Activated CD4-positive, alpha-beta memory T cell treated with anti-CD3 and anti-CD28 coated beads, Interleukin-2, amount 10 ng/mL, durations not matched to agents 7 days and 5 days (primary cell): ENCODE results near the gene NADK. TPM values are rescaled to one million over a fixed set of nuclear protein-coding genes. Genes with fewer than 3 reads are reported as not detected.

Source experiments
- CTCF ChIA-PET: fragments of 350-600 bp; sonication (Branson Sonifier 250); formaldehyde crosslinking; loops from one replicate; lab custom pipeline; 2021; ENCODE audit warnings: antibody characterized with exemption, inconsistent platforms; lab: Charles Lee
- POLR2A ChIA-PET: fragments of 350-600 bp; sonication (Branson Sonifier 250); formaldehyde crosslinking; loops from one replicate; lab custom pipeline; 2021; ENCODE audit warnings: antibody characterized with exemption; lab: Charles Lee
- DNase-seq: peaks from one replicate; pipeline ENCODE4 v3.0.0-alpha.2; 2020
- H3K27ac Mint-ChIP-seq: one replicate; pipeline ENCODE4 v1.8.0; 2021; ENCODE audit warnings: mild to moderate bottlenecking, mixed read lengths
- H3K27me3 Mint-ChIP-seq: one replicate; pipeline ENCODE4 v1.8.0; 2021; ENCODE audit warnings: mixed read lengths
- H3K36me3 Mint-ChIP-seq: one replicate; pipeline ENCODE4 v1.8.0; 2021; ENCODE audit warnings: low read depth, mixed read lengths
- H3K4me1 Mint-ChIP-seq: one replicate; pipeline ENCODE4 v1.8.0; 2021; ENCODE audit warnings: mixed read lengths
- H3K4me3 Mint-ChIP-seq: one replicate; pipeline ENCODE4 v1.8.0; 2021; ENCODE audit warnings: mild to moderate bottlenecking, mixed read lengths
- H3K9me3 Mint-ChIP-seq: one replicate; pipeline ENCODE4 v1.8.0; 2021; ENCODE audit warnings: mixed read lengths
- total RNA-seq, 2 experiments: library from RNA; stranded (reverse); gene quantifications; one replicate each; pipeline ENCODE4 v1.2.3, GENCODE V29; 2021

The NADK gene
- total RNA-seq, 2 experiments from 2014 or later, result 78.0 to 81.5 TPM

DNA sequence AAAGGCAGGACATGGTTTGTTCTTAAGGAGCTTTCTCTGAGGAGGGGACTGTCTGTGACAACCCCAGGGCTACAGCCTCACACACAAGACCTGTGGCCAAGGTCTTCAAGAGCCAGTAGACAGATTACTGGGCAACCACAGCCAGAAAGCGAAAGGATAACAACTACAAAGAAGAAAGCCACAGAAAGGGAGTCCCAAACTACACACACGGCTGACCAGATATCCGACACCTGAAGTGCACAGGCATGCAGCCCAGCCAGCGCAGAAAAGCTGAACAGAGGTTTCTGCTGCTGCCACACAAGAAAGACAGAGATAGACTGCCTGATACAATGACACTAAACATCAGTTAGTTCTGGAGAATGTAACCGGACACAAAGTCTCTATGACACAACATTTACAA lies 21.4 kb upstream of the NADK start:
- POLR2A ChIA-PET, result interaction anchor here (1.2 kb wide), 1 partner anchor 10 kb away, joined by 3 read pairs; no protein-coding TSS in a partner anchor
- Mint-ChIP-seq H3K4me3 (no peak overlapping the region), H3K27ac (peak overlapping the region; percentile 38), H3K36me3 (peaks cover 65% of the 10 kb centered on the region), H3K4me1 (peaks cover 14% of the 10 kb centered on the region), H3K27me3 (no peaks in the 10 kb centered on the region), H3K9me3 (no peaks in the 10 kb centered on the region)
- CTCF ChIA-PET, result interaction anchor here (1.2 kb wide), 1 partner anchor 106 kb away, joined by 3 read pairs; no protein-coding TSS in a partner anchor
- no peak for DNase-seq

DNA sequence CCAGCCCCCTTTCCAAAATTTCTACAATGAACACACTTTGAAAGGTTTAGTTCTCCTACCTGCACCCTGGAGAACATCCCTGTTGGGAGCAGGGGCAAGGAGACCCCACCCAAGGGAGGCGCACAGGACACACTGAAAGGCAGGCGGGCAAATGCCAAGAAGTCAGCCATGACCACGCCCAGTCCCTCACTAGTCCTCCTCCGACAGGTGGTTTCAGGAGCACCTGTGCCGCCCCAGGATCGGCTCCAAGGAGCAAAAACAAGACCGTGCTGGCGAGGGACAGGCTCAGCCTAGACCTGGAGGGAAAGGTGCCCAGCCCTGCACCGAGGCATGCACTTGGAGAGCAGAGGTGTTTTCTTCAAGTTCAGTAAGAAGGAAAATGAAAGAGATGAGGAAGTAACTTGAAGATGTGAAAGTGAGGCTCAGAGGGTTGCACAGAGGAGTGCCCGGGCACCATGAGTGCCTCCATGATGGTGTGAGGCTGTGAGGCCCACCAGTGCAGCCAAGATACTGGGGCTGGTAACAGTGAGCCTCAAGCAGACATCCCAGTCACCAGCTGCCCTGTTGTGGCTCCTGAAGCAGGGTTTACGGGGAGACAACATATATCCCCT lies 19.6 kb upstream of the NADK start:
- DNase-seq, result no peak
- Mint-ChIP-seq H3K9me3 (no peaks in the 10 kb centered on the region), H3K27me3 (no peaks in the 10 kb centered on the region), H3K27ac (peak overlapping the region; percentile 48), H3K36me3 (peaks cover 69% of the 10 kb centered on the region), H3K4me3 (no peak overlapping the region), H3K4me1 (peaks cover 14% of the 10 kb centered on the region)
- CTCF ChIA-PET, result no interaction called here
- POLR2A ChIA-PET, result interaction anchor here (0.7 kb wide), 1 partner anchor 11 kb away, joined by 3 read pairs; no protein-coding TSS in a partner anchor

- POLR2A ChIA-PET, result no interaction called here
- H3K27me3 Mint-ChIP-seq, result no peaks in the 10 kb centered on the region
- CTCF ChIA-PET, result interaction anchor here (0.6 to 0.9 kb wide), 2 partner anchors 51 to 112 kb away, joined by 3 read pairs; no protein-coding TSS in a partner anchor
- peak overlapping the region; percentile 10 for H3K27ac Mint-ChIP-seq
- H3K9me3 Mint-ChIP-seq, result no peaks in the 10 kb centered on the region
- no peak for DNase-seq
- peaks cover 11% of the 10 kb centered on the region for H3K4me1 Mint-ChIP-seq
- no peak overlapping the region for H3K4me3 Mint-ChIP-seq
- H3K36me3 Mint-ChIP-seq, result peaks cover 69% of the 10 kb centered on the region
Measured at GRCh38 chr1:1796466-1796865, 18.2 kb upstream of the NADK start.

GRCh38 chr1:1794999-1795398 lies 16.7 kb upstream of the NADK start:
- CTCF ChIA-PET, result no interaction called here
- POLR2A ChIA-PET, result interaction anchor here (1.0 kb wide), 1 partner anchor 12 kb away, joined by 3 read pairs; no protein-coding TSS in a partner anchor
- H3K27me3 Mint-ChIP-seq, result no peaks in the 10 kb centered on the region
- H3K27ac Mint-ChIP-seq, result no peak overlapping the region
- no peak for DNase-seq
- H3K36me3 Mint-ChIP-seq, result peaks cover 70% of the 10 kb centered on the region
- no peak overlapping the region for H3K4me3 Mint-ChIP-seq
- no peaks in the 10 kb centered on the region for H3K9me3 Mint-ChIP-seq
- peaks cover 9% of the 10 kb centered on the region for H3K4me1 Mint-ChIP-seq

- peak overlapping the region; percentile 38 for H3K27ac Mint-ChIP-seq
- POLR2A ChIA-PET, result no interaction called here
- H3K36me3 Mint-ChIP-seq, result peaks cover 73% of the 10 kb centered on the region
Measured at GRCh38 chr1:1793481-1794244, 15.4 kb upstream of the NADK start.

GRCh38 chr1:1788646-1789431 lies 10.6 kb upstream of the NADK start:
- DNase-seq, result no peak
- Mint-ChIP-seq H3K36me3 (peaks cover 69% of the 10 kb centered on the region), H3K4me1 (peaks cover 5% of the 10 kb centered on the region), H3K9me3 (no peaks in the 10 kb centered on the region), H3K27me3 (no peaks in the 10 kb centered on the region), H3K27ac (no peak overlapping the region), H3K4me3 (no peak overlapping the region)
- CTCF ChIA-PET, result interaction anchor here (0.7 to 1.1 kb wide), 4 partner anchors 12 to 120 kb away, joined by 3 to 6 read pairs (median 4); no protein-coding TSS in a partner anchor
- POLR2A ChIA-PET, result interaction anchor here (0.6 kb wide), 1 partner anchor 9 kb away, joined by 3 read pairs; no protein-coding TSS in a partner anchor

More at GRCh38 chr1:1793481-1794244, 15.4 kb upstream of the NADK start:
- no peaks in the 10 kb centered on the region for H3K27me3 Mint-ChIP-seq
- DNase-seq, result no peak
- CTCF ChIA-PET, result no interaction called here
- H3K9me3 Mint-ChIP-seq, result no peaks in the 10 kb centered on the region
- H3K4me1 Mint-ChIP-seq, result peaks cover 4% of the 10 kb centered on the region
- H3K4me3 Mint-ChIP-seq, result no peak overlapping the region

DNA sequence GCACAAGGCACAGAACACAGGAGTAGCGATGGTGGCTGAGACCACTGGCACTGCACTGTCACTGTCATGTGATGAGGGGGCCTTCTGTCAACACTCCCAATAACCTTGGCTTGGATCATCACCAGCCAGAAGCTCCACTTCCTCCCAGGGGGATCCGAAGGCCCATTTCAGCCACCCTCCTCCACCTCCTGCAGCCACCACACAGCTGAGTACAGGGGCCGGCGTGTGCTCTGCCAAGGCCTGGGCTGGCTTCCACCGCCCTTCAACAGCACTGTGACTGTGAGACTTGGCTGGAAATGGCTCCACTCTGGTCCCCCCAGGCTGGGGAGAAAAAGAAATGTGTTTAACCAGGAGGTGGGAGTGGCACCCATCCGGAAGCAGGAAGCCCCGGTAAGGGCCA lies 9.9 kb upstream of the NADK start:
- DNase-seq, result no peak
- H3K4me1 Mint-ChIP-seq, result peaks cover 8% of the 10 kb centered on the region
- no peak overlapping the region for H3K4me3 Mint-ChIP-seq
- H3K9me3 Mint-ChIP-seq, result no peaks in the 10 kb centered on the region
- no peak overlapping the region for H3K27ac Mint-ChIP-seq
- CTCF ChIA-PET, result interaction anchor here (1.1 kb wide), 1 partner anchor 11 kb away, joined by 3 read pairs; no protein-coding TSS in a partner anchor
- H3K36me3 Mint-ChIP-seq, result peaks cover 64% of the 10 kb centered on the region
- no peaks in the 10 kb centered on the region for H3K27me3 Mint-ChIP-seq
- POLR2A ChIA-PET, result no interaction called here

DNA sequence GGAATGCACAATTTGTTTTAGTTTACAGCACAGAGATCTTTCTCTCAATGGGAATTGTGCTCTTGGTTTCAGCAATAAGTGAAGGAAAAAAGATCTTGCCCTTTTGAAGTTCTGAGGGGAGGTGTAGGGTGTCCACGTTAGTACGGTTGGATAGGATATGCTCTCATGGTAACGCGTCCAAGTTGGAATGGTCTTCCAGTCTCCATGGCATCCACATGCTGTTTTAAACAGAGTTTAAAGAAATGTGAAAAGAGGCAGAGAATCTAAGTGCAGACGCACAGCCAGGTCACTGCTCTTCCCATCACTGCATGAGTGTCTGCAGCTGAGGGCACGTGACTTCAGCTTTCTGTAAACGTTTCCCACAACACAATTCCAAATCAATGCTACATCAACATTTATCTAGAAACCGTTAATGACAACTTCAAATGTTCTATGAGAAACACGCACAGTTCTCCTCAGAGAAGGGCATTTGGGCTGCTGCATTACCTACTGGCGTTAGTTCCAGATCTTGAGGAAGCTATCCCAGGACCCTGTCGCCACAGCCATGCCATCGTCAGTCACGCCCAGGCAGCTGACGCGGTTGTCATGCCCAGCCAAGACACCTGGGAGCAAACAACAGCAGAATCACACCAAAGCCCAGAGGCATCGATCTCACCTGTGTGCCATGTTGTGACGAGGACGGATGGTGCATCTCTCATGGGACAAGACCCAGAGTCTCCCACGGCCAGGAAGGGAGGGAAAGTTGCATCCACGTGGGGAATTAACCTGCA lies 8.8 kb upstream of the NADK start:
- Mint-ChIP-seq H3K27ac (no peak overlapping the region), H3K4me3 (no peak overlapping the region), H3K4me1 (peaks cover 16% of the 10 kb centered on the region), H3K27me3 (no peaks in the 10 kb centered on the region), H3K36me3 (peaks cover 54% of the 10 kb centered on the region), H3K9me3 (no peaks in the 10 kb centered on the region)
- DNase-seq, result no peak
- CTCF ChIA-PET, result no interaction called here
- POLR2A ChIA-PET, result no interaction called here

DNA sequence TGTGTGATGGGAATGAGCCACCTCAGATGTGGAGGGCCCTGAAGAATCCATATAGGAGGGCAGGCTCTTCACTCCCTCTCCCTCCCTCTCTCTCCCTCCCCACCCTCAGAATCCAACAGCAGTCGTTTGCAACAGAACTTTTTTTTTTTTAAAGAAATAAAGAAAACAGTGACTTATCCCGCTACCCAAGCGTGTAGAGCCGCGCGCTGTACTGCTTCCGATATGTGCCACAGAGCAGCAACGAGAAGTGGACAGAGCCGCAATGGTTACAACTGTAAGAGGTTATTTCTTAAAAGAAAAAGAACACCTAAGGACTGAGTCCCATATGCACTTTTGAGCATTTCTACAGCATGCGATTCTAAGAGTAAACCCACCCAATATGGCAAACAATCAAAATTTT lies 7.4 kb upstream of the NADK start:
- H3K27ac Mint-ChIP-seq, result no peak overlapping the region

DNA sequence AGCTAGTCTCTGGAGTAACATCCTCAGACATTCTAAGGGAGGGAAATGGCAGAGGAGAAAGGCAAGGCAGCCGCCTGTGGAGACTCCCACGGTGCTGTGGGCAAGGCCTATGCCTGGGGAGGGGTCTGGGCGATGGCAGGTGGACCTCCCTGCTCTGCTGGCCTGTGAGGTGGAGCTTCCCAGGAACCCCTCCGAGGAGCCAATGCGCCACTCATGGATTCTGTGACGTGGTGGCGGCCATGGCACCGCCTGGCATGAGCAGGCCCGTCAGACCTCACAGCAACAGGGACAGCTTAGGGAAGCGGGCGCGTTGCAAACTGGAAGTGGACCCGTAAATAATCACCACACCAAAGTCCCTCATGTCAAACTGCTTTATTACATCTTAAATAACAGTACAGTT lies 6.7 kb upstream of the NADK start:
- no peak for DNase-seq
- H3K27ac Mint-ChIP-seq, result peak overlapping the region; percentile 29

More for the DNA sequence above, 7.4 kb upstream of the NADK start:
- Mint-ChIP-seq H3K4me1 (peaks cover 29% of the 10 kb centered on the region), H3K9me3 (no peaks in the 10 kb centered on the region), H3K27me3 (no peaks in the 10 kb centered on the region), H3K4me3 (no peak overlapping the region), H3K36me3 (peaks cover 51% of the 10 kb centered on the region)
- DNase-seq, result no peak
- CTCF ChIA-PET, result no interaction called here
- POLR2A ChIA-PET, result interaction anchor here (1.5 kb wide), 1 partner anchor 123 kb away, joined by 4 read pairs; no protein-coding TSS in a partner anchor

GRCh38 chr1:1783320-1783719 lies 5.0 kb upstream of the NADK start:
- POLR2A ChIA-PET, result interaction anchor here (0.7 to 0.9 kb wide), 2 partner anchors 12 to 25 kb away, joined by 3 read pairs; no protein-coding TSS in a partner anchor

More for the DNA sequence above, 6.7 kb upstream of the NADK start:
- Mint-ChIP-seq H3K4me1 (peaks cover 36% of the 10 kb centered on the region), H3K9me3 (no peaks in the 10 kb centered on the region), H3K36me3 (peaks cover 45% of the 10 kb centered on the region), H3K27me3 (no peaks in the 10 kb centered on the region), H3K4me3 (no peak overlapping the region)
- CTCF ChIA-PET, result interaction anchor here (0.8 to 0.9 kb wide), 2 partner anchors 120 to 124 kb away, joined by 3 read pairs; no protein-coding TSS in a partner anchor
- POLR2A ChIA-PET, result interaction anchor here (1.5 kb wide), 1 partner anchor 124 kb away, joined by 4 read pairs; no protein-coding TSS in a partner anchor

More at GRCh38 chr1:1783320-1783719, 5.0 kb upstream of the NADK start:
- DNase-seq, result no peak
- Mint-ChIP-seq H3K27ac (peak overlapping the region; percentile 79), H3K9me3 (no peaks in the 10 kb centered on the region), H3K27me3 (no peaks in the 10 kb centered on the region), H3K36me3 (peaks cover 31% of the 10 kb centered on the region), H3K4me3 (peak overlapping the region; percentile 1), H3K4me1 (peaks cover 47% of the 10 kb centered on the region)
- CTCF ChIA-PET, result no interaction called here
